ENCODE data around the gene FGGY.
"Not testable (repeated sequence)": the region's sequence is repeated elsewhere in the genome, so short reads cannot be mapped to it uniquely, and the experiment has no call there.

The FGGY gene

GRCh38 chr1:59569198-59569597, 272.3 kb downstream of the FGGY start:
- no peak for DNase-seq (ENCODE audit: low read depth in 2 of 2, low spot score in 1 of 2)

GRCh38 chr1:59570524-59570923, 273.6 kb downstream of the FGGY start:
- no peak for DNase-seq (ENCODE audit: low read depth in 2 of 2, low spot score in 1 of 2)

GRCh38 chr1:59574085-59574484, 277.2 kb downstream of the FGGY start:
- DNase-seq (ENCODE audit: low read depth in 2 of 2, low spot score in 1 of 2): no peak

GRCh38 chr1:59577774-59578173, 280.9 kb downstream of the FGGY start:
- no peak for DNase-seq (ENCODE audit: low read depth in 2 of 2, low spot score in 1 of 2)

GRCh38 chr1:59579222-59579621, 282.3 kb downstream of the FGGY start:
- DNase-seq (ENCODE audit: low read depth in 2 of 2, low spot score in 1 of 2): no peak

- no peak for DNase-seq (ENCODE audit: low read depth in 2 of 2, low spot score in 1 of 2)
Measured at GRCh38 chr1:59580257-59580656, 283.4 kb downstream of the FGGY start.

- DNase-seq (ENCODE audit: low read depth in 2 of 2, low spot score in 1 of 2): not testable (repeated sequence)
Measured at GRCh38 chr1:59592410-59592809, 295.5 kb downstream of the FGGY start.

GRCh38 chr1:59592924-59593323, 296.0 kb downstream of the FGGY start:
- DNase-seq (ENCODE audit: low read depth in 2 of 2, low spot score in 1 of 2): no peak

GRCh38 chr1:59593798-59594790, 297.2 kb downstream of the FGGY start:
- no peak for DNase-seq (ENCODE audit: low read depth in 2 of 2, low spot score in 1 of 2)

- DNase-seq (ENCODE audit: low read depth in 2 of 2, low spot score in 1 of 2): no peak
Measured at GRCh38 chr1:59595774-59596173, 298.9 kb downstream of the FGGY start.

GRCh38 chr1:59596432-59596831, 299.5 kb downstream of the FGGY start:
- DNase-seq (ENCODE audit: low read depth in 2 of 2, low spot score in 1 of 2): no peak

GRCh38 chr1:59596956-59597355, 300.1 kb downstream of the FGGY start:
- no peak for DNase-seq (ENCODE audit: low read depth in 2 of 2, low spot score in 1 of 2)

GRCh38 chr1:59597420-59598119, 300.7 kb downstream of the FGGY start:
- DNase-seq (ENCODE audit: low read depth in 2 of 2, low spot score in 1 of 2): no peak

GRCh38 chr1:59598120-59598440, 301.2 kb downstream of the FGGY start:
- DNase-seq (ENCODE audit: low read depth in 2 of 2, low spot score in 1 of 2): no peak

- no peak for DNase-seq (ENCODE audit: low read depth in 2 of 2, low spot score in 1 of 2)
Measured at GRCh38 chr1:59601041-59601441, 304.1 kb downstream of the FGGY start.

- no peak for DNase-seq (ENCODE audit: low read depth in 2 of 2, low spot score in 1 of 2)
Measured at GRCh38 chr1:59601811-59602210, 304.9 kb downstream of the FGGY start.

GRCh38 chr1:59604191-59604590, 307.3 kb downstream of the FGGY start:
- no peak for DNase-seq (ENCODE audit: low read depth in 2 of 2, low spot score in 1 of 2)

GRCh38 chr1:59605184-59605583, 308.3 kb downstream of the FGGY start:
- DNase-seq (ENCODE audit: low read depth in 2 of 2, low spot score in 1 of 2): no peak

- DNase-seq (ENCODE audit: low read depth in 2 of 2, low spot score in 1 of 2): no peak
Measured at GRCh38 chr1:59605761-59606160, 308.9 kb downstream of the FGGY start.

- no peak for DNase-seq (ENCODE audit: low read depth in 2 of 2, low spot score in 1 of 2)
Measured at GRCh38 chr1:59609245-59609644, 312.4 kb downstream of the FGGY start.

- DNase-seq (ENCODE audit: low read depth in 2 of 2, low spot score in 1 of 2): not testable (repeated sequence)
Measured at GRCh38 chr1:59610499-59610898, 313.6 kb downstream of the FGGY start.

- no peak for DNase-seq (ENCODE audit: low read depth in 2 of 2, low spot score in 1 of 2)
Measured at GRCh38 chr1:59617434-59617833, 320.5 kb downstream of the FGGY start.

Measured in stimulated activated CD8-positive, alpha-beta memory T cell treated with anti-CD3 and anti-CD28 coated beads, Interleukin-4, amount 100 ng/mL, for 4 hours (primary cell).